Measurements from ENCODE around the gene STIL. TPM values are rescaled to one million over a fixed set of nuclear protein-coding genes. Genes with fewer than 3 reads are reported as not detected.

The STIL gene
- total RNA-seq, 1 experiment from 2014 or later = 29.7 TPM

DNA sequence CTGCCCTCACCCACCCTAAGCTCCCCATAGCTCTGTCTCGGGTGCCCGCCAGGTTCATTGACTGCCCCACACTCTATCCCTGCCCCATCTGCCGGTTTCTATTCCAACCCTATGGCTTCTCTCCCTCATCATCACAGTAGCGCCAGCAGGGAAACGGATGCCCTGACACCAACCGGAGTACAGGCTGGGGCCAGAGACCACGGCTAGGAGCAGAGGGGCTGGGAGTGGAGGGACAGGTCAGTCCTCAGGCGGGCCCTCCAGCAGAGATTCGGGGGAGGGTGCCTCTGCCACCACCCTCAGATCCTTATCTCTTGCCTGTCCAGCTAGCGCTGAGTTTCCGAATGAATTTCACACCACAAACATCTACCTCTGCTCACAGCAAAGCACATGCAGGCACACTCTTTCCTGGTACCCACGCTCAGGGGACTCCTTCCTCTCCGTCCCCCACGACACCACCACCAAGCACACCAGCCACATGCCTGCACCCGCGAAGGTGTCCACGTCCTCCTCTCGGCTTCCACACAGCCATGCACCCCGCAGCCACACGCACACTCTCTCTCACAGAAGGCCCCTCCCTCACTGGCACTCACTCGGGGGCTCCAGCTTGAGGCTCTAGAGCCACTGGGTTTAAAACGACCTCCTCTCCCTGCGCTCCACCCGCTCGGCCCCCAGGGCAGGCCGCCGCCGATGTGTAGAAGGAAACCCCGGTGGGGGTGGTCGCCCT, 89.1 kb downstream of the STIL start (continued):
- TF ChIP-seq NFATC4 (CRISPR knock-in tag; IDR thresholded peaks at IDR 0.05) = no peak
- no peak for TF ChIP-seq ZNF423 (CRISPR knock-in tag; IDR thresholded peaks at IDR 0.05)
- no peak for TF ChIP-seq ZNF317 (CRISPR knock-in tag; IDR thresholded peaks at IDR 0.05; ENCODE audit: borderline replicate concordance, low read depth)

DNA sequence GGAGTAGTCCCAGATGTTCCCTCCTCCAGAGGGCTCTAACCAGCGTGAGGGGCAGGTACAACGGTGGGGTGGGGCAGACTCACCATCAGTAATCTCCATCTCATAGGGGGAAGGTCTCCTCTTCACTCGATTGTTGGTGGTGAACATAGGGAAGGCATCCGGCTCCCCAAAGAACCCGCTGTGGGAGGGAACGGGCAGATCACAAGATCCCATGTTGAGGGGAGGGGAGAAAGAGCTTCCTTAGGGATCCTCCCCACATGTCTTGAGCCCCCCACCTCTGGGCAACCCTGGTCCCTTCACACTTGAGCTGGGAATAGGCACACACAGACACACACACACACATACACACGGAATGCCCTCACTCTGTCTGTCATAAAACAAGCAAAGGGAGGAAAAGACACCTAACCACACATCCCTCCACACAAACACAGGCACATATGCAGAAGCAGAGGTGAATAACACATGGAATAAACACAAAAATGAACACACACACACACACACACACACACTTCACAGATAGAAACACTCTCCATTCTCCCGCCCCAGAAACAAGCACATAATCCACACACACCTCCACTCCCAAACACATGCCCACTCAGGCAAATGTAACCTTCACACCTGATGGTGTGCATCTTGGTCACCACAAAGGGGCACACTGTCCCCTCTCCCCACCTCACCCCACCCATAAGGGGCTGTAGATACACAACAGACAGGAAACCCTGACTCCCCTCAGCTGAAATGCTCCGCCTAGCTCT, 89.8 kb downstream of the STIL start:
- ATAC-seq (no peak), DNase-seq (ENCODE audit: low spot score) (no peak)
- Mint-ChIP-seq H3K27ac (no peak overlapping the region), H3K36me3 (no peaks in the 10 kb centered on the region), H3K4me1 (peaks cover 29% of the 10 kb centered on the region), H3K9me3 (no peaks in the 10 kb centered on the region), H3K4me3 (no peak overlapping the region), H3K27me3 (ENCODE audit: low read depth) (peaks cover 42% of the 10 kb centered on the region)
- TF ChIP-seq, protein P1, sequence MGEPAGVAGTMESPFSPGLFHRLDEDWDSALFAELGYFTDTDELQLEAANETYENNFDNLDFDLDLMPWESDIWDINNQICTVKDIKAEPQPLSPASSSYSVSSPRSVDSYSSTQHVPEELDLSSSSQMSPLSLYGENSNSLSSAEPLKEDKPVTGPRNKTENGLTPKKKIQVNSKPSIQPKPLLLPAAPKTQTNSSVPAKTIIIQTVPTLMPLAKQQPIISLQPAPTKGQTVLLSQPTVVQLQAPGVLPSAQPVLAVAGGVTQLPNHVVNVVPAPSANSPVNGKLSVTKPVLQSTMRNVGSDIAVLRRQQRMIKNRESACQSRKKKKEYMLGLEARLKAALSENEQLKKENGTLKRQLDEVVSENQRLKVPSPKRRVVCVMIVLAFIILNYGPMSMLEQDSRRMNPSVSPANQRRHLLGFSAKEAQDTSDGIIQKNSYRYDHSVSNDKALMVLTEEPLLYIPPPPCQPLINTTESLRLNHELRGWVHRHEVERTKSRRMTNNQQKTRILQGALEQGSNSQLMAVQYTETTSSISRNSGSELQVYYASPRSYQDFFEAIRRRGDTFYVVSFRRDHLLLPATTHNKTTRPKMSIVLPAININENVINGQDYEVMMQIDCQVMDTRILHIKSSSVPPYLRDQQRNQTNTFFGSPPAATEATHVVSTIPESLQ (CRISPR knock-in tag; IDR thresholded peaks at IDR 0.05) = no peak
- TF ChIP-seq JUN (CRISPR knock-in tag; IDR thresholded peaks at IDR 0.05) (no peak), FOXJ3 (CRISPR knock-in tag; IDR thresholded peaks at IDR 0.05; ENCODE audit: borderline replicate concordance) (no peak), ZNF263 (CRISPR knock-in tag; IDR thresholded peaks at IDR 0.05; ENCODE audit: low read depth) (no peak), SP1 (CRISPR knock-in tag; conservative IDR thresholded peaks at IDR 0.05) (no peak), JAZF1 (CRISPR knock-in tag; IDR thresholded peaks at IDR 0.05) (no peak), SOX15 (CRISPR knock-in tag; IDR thresholded peaks at IDR 0.05) (no peak), EMX1 (CRISPR knock-in tag; IDR thresholded peaks at IDR 0.05) (no peak), RORB (CRISPR knock-in tag; IDR thresholded peaks at IDR 0.05) (no peak)
- TF ChIP-seq, protein P2, sequence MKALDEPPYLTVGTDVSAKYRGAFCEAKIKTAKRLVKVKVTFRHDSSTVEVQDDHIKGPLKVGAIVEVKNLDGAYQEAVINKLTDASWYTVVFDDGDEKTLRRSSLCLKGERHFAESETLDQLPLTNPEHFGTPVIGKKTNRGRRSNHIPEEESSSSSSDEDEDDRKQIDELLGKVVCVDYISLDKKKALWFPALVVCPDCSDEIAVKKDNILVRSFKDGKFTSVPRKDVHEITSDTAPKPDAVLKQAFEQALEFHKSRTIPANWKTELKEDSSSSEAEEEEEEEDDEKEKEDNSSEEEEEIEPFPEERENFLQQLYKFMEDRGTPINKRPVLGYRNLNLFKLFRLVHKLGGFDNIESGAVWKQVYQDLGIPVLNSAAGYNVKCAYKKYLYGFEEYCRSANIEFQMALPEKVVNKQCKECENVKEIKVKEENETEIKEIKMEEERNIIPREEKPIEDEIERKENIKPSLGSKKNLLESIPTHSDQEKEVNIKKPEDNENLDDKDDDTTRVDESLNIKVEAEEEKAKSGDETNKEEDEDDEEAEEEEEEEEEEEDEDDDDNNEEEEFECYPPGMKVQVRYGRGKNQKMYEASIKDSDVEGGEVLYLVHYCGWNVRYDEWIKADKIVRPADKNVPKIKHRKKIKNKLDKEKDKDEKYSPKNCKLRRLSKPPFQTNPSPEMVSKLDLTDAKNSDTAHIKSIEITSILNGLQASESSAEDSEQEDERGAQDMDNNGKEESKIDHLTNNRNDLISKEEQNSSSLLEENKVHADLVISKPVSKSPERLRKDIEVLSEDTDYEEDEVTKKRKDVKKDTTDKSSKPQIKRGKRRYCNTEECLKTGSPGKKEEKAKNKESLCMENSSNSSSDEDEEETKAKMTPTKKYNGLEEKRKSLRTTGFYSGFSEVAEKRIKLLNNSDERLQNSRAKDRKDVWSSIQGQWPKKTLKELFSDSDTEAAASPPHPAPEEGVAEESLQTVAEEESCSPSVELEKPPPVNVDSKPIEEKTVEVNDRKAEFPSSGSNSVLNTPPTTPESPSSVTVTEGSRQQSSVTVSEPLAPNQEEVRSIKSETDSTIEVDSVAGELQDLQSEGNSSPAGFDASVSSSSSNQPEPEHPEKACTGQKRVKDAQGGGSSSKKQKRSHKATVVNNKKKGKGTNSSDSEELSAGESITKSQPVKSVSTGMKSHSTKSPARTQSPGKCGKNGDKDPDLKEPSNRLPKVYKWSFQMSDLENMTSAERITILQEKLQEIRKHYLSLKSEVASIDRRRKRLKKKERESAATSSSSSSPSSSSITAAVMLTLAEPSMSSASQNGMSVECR (CRISPR knock-in tag; IDR thresholded peaks at IDR 0.05; ENCODE audit: borderline replicate concordance) = no peak
- TF ChIP-seq, protein P3, sequence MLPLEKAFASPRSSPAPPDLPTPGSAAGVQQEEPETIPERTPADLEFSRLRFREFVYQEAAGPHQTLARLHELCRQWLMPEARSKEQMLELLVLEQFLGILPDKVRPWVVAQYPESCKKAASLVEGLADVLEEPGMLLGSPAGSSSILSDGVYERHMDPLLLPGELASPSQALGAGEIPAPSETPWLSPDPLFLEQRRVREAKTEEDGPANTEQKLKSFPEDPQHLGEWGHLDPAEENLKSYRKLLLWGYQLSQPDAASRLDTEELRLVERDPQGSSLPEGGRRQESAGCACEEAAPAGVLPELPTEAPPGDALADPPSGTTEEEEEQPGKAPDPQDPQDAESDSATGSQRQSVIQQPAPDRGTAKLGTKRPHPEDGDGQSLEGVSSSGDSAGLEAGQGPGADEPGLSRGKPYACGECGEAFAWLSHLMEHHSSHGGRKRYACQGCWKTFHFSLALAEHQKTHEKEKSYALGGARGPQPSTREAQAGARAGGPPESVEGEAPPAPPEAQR (CRISPR knock-in tag; IDR thresholded peaks at IDR 0.05) = no peak
- ChIA-PET CTCF (interaction anchor here (2.0 to 2.4 kb wide), 2 partner anchors 31 to 45 kb away, joined by 10 to 13 read pairs; no protein-coding TSS in a partner anchor), POLR2A (no interaction called here)
